HepG2 (cell line): ENCODE measurements around the gene CEBPZOS. TPM values are rescaled to one million over a fixed set of nuclear protein-coding genes. Genes with fewer than 3 reads are reported as not detected.

ENCODE experiments used
- ASH2L ChIP-seq: fragments of 300-600, 200-600 bp; sonication (generic); IDR thresholded peaks from 2 replicates; pipeline ENCODE4 v1.7.0; 2017; ENCODE audit warnings: low read depth, mild to moderate bottlenecking, moderate library complexity, mixed read lengths, low read length; ENCODE audit not compliant: insufficient read length
- ETV6 ChIP-seq: sonication (generic); formaldehyde crosslinking; conservative IDR thresholded peaks from 2 replicates; pipeline ENCODE4 v1.4.0; 2020; ENCODE audit warnings: missing genetic modification reagents
- FOXK1 ChIP-seq: sonication (generic); formaldehyde crosslinking; IDR thresholded peaks from 2 replicates; pipeline ENCODE4 v1.4.0; 2020; ENCODE audit warnings: low read depth, missing genetic modification reagents, borderline replicate concordance
- GATA4 ChIP-seq: sonication (generic); IDR thresholded peaks from 2 replicates; pipeline ENCODE4 v1.6.1; 2016; ENCODE audit warnings: antibody characterized with exemption, low read depth, borderline replicate concordance
- HOXA9 ChIP-seq: sonication (generic); formaldehyde crosslinking; IDR thresholded peaks from 2 replicates; pipeline ENCODE4 v1.8.1; 2022; ENCODE audit warnings: missing genetic modification reagents, mild to moderate bottlenecking, moderate library complexity, borderline replicate concordance
- IRX3 ChIP-seq: sonication (generic); formaldehyde crosslinking; IDR thresholded peaks from 2 replicates; pipeline ENCODE4 v1.8.1; 2023; ENCODE audit warnings: mild to moderate bottlenecking, low read depth, missing genetic modification reagents, borderline replicate concordance
- KAT8 ChIP-seq: IDR thresholded peaks from 2 replicates; pipeline ENCODE4 v1.6.1; 2016; ENCODE audit warnings: missing genetic modification reagents, missing compliant biosample characterization
- MYC ChIP-seq: sonication (generic); formaldehyde crosslinking; IDR thresholded peaks from 2 replicates; pipeline ENCODE4 v1.9.0; 2021; ENCODE audit warnings: missing genetic modification reagents, borderline replicate concordance
- TFDP2 ChIP-seq: sonication (generic); formaldehyde crosslinking; IDR thresholded peaks from 2 replicates; pipeline ENCODE4 v1.4.0; 2020; ENCODE audit warnings: missing genetic modification reagents
- UBTF ChIP-seq: sonication (generic); formaldehyde crosslinking; IDR thresholded peaks from 2 replicates; pipeline ENCODE4 v1.4.0; 2020; ENCODE audit warnings: mild to moderate bottlenecking, missing genetic modification reagents
- WIZ ChIP-seq: sonication (generic); formaldehyde crosslinking; IDR thresholded peaks from 2 replicates; pipeline ENCODE4 v1.5.1; 2020; ENCODE audit warnings: mild to moderate bottlenecking, missing genetic modification reagents
- ZFYVE20 ChIP-seq: sonication (generic); formaldehyde crosslinking; IDR thresholded peaks from 2 replicates; pipeline ENCODE4 v1.8.0; 2023; ENCODE audit warnings: low read depth, mild to moderate bottlenecking, moderate library complexity, missing genetic modification reagents, borderline replicate concordance
- ZNF670 ChIP-seq: sonication (generic); formaldehyde crosslinking; IDR thresholded peaks from 2 replicates; pipeline ENCODE4 v1.8.0; 2022; ENCODE audit warnings: mild to moderate bottlenecking, missing genetic modification reagents, borderline replicate concordance
- ZNF850 ChIP-seq: sonication (generic); formaldehyde crosslinking; conservative IDR thresholded peaks from 2 replicates; pipeline ENCODE4 v1.9.0; 2021; ENCODE audit warnings: mild to moderate bottlenecking, missing genetic modification reagents
- polyA plus RNA-seq, 8 experiments: library from polyadenylated mRNA; depleted of rRNA in 3 of 8; stranded (reverse) in 7 of 8; unstranded in 1 of 8; fragments of >200 nt; fragmentation: Illumina TruSeq in 4 of 8; extraction: Trizol in 4 of 8; gene quantifications; 2 replicates each; pipeline versions ENCODE4 v1.2.1 to v1.2.3, GENCODE V29; 2011 to 2016; ENCODE audit warnings: low read depth in 4 of 8, missing spikeins in 1 of 8, mixed read lengths in 1 of 8; ENCODE audit not compliant: insufficient read depth in 1 of 8
- total RNA-seq, 5 experiments: library from RNA; depleted of rRNA; stranded (reverse); fragments of >200 nt; fragmentation: Illumina TruSeq; extraction: Trizol; gene quantifications; 2 replicates each; pipeline ENCODE4 v1.2.3, GENCODE V29; 2016; ENCODE audit warnings: low read depth in 1 of 5
- TF ChIP-seq, protein P1 (sequence below), 2 experiments: sonication (generic) in 1 of 2; formaldehyde crosslinking in 1 of 2; IDR thresholded peaks; 2 replicates each; pipeline versions ENCODE4 v1.4.0 to v1.6.1; 2016 to 2020; ENCODE audit warnings: borderline replicate concordance in 1 of 2, low read depth in 1 of 2, mild to moderate bottlenecking in 1 of 2, missing genetic modification reagents in 1 of 2
- TF ChIP-seq, protein P2 (sequence below): IDR thresholded peaks from 2 replicates; pipeline ENCODE4 v1.6.1; 2016; ENCODE audit warnings: mild to moderate bottlenecking, missing biosample characterization, missing genetic modification reagents
- TF ChIP-seq, protein P3 (sequence below): sonication (generic); formaldehyde crosslinking; IDR thresholded peaks from 2 replicates; pipeline ENCODE4 v1.4.0; 2020; ENCODE audit warnings: missing genetic modification reagents

The CEBPZOS gene
- total and polyA plus RNA-seq, 2 of the 13 experiments (the other 11 are each of a cell fraction or from before 2014, with no cell fraction given): 18.6 to 44.7 TPM

GRCh38 chr2:37156071-37156856, 40.0 kb upstream of the CEBPZOS start (continued):
- TF ChIP-seq, protein P1, sequence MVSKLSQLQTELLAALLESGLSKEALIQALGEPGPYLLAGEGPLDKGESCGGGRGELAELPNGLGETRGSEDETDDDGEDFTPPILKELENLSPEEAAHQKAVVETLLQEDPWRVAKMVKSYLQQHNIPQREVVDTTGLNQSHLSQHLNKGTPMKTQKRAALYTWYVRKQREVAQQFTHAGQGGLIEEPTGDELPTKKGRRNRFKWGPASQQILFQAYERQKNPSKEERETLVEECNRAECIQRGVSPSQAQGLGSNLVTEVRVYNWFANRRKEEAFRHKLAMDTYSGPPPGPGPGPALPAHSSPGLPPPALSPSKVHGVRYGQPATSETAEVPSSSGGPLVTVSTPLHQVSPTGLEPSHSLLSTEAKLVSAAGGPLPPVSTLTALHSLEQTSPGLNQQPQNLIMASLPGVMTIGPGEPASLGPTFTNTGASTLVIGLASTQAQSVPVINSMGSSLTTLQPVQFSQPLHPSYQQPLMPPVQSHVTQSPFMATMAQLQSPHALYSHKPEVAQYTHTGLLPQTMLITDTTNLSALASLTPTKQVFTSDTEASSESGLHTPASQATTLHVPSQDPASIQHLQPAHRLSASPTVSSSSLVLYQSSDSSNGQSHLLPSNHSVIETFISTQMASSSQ (IDR thresholded peaks at IDR 0.05; ENCODE audit: low read depth): no peak
- TF ChIP-seq, protein P1 (CRISPR knock-in tag; IDR thresholded peaks at IDR 0.05; ENCODE audit: borderline replicate concordance): no peak
- no peak for TF ChIP-seq WIZ (CRISPR knock-in tag)
- no peak for TF ChIP-seq FOXK1 (CRISPR knock-in tag)
- no peak for TF ChIP-seq IRX3
- no peak for TF ChIP-seq GATA4
- TF ChIP-seq ZNF670 (CRISPR knock-in tag): no peak
- TF ChIP-seq ZNF850: no peak
- no peak; the same call in 1 of the 2 replicates for TF ChIP-seq ETV6 (CRISPR knock-in tag)
- TF ChIP-seq, protein P2, sequence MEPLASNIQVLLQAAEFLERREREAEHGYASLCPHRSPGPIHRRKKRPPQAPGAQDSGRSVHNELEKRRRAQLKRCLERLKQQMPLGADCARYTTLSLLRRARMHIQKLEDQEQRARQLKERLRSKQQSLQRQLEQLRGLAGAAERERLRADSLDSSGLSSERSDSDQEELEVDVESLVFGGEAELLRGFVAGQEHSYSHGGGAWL (CRISPR knock-in tag): peak; percentile 9; the same call in 1 of the 2 replicates
- TF ChIP-seq HOXA9: no peak
- no peak; the same call in 1 of the 2 replicates for TF ChIP-seq UBTF (CRISPR knock-in tag)
- no peak for TF ChIP-seq MYC (CRISPR knock-in tag)
- TF ChIP-seq, protein P3, sequence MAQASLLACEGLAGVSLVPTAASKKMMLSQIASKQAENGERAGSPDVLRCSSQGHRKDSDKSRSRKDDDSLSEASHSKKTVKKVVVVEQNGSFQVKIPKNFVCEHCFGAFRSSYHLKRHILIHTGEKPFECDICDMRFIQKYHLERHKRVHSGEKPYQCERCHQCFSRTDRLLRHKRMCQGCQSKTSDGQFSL (CRISPR knock-in tag): no peak
- no peak for TF ChIP-seq ZFYVE20 (CRISPR knock-in tag)
- no peak for TF ChIP-seq ASH2L
- TF ChIP-seq TFDP2: no peak
- peak; percentile 1; the same call in 1 of the 2 replicates for TF ChIP-seq KAT8
